ENCODE results near the gene PNPLA2. TPM values are rescaled to one million over a fixed set of nuclear protein-coding genes. Genes with fewer than 3 reads are reported as not detected.

PNPLA2 gene
- total RNA-seq, 1 experiment from 2014 or later = 66.5 TPM

- H3K27me3 Mint-ChIP-seq (ENCODE audit: low read depth) = no peaks in the 10 kb centered on the region; the same call in 1 of the 2 replicates
- no peak for DNase-seq (ENCODE audit: low spot score)
- no peak for ATAC-seq
- POLR2A ChIA-PET = interaction anchor here (3.4 kb wide), 1 partner anchor 8 kb away, joined by 38 read pairs; the partner anchor contains the start of gene CRACR2B
- H3K27ac Mint-ChIP-seq = no peak overlapping the region
- H3K4me1 Mint-ChIP-seq = peaks cover 12% of the 10 kb centered on the region
- H3K9me3 Mint-ChIP-seq = no peaks in the 10 kb centered on the region
- TF ChIP-seq CTCF (IDR thresholded peaks at IDR 0.05) (no peak), ZNF219 (CRISPR knock-in tag; IDR thresholded peaks at IDR 0.05; ENCODE audit: borderline replicate concordance) (no peak), ZBTB43 (CRISPR knock-in tag; IDR thresholded peaks at IDR 0.05) (no peak), ZMAT4 (CRISPR knock-in tag; IDR thresholded peaks at IDR 0.05) (no peak), MYBL2 (CRISPR knock-in tag; IDR thresholded peaks at IDR 0.05) (no peak), ZNF317 (CRISPR knock-in tag; IDR thresholded peaks at IDR 0.05; ENCODE audit: borderline replicate concordance, low read depth) (no peak), ZNF423 (CRISPR knock-in tag; IDR thresholded peaks at IDR 0.05) (no peak), ERG (CRISPR knock-in tag; IDR thresholded peaks at IDR 0.05) (no peak), NFYB (CRISPR knock-in tag; conservative IDR thresholded peaks at IDR 0.05; ENCODE audit: low read depth) (no peak), ZNF512 (CRISPR knock-in tag; IDR thresholded peaks at IDR 0.05; ENCODE audit: borderline replicate concordance) (no peak), E2F5 (CRISPR knock-in tag; IDR thresholded peaks at IDR 0.05) (no peak), TEAD4 (CRISPR knock-in tag; IDR thresholded peaks at IDR 0.05) (no peak), ATF3 (CRISPR knock-in tag; conservative IDR thresholded peaks at IDR 0.05) (no peak), CDX4 (CRISPR knock-in tag; IDR thresholded peaks at IDR 0.05; ENCODE audit: borderline replicate concordance) (no peak), AFF4 (CRISPR knock-in tag; IDR thresholded peaks at IDR 0.05; ENCODE audit: borderline replicate concordance) (no peak), HMGXB4 (CRISPR knock-in tag; IDR thresholded peaks at IDR 0.05) (no peak)
- H3K4me3 Mint-ChIP-seq = no peak overlapping the region
- CTCF ChIA-PET = no interaction called here
- no peaks in the 10 kb centered on the region for H3K36me3 Mint-ChIP-seq
Measured at GRCh38 chr11:821512-822371, 3.0 kb downstream of the PNPLA2 start.
